Measurements from ENCODE around the gene DICER1. TPM values are rescaled to one million over a fixed set of nuclear protein-coding genes. Genes with fewer than 3 reads are reported as not detected.
A peak's percentile ranks its signal among the peaks of the same experiment; 100 is the strongest.

The DICER1 gene
- total RNA-seq, 4 donors from 2014 or later: 64.7 to 137 (median 87.6) TPM

GRCh38 chr14:95102680-95103044 lies 54.7 kb downstream of the DICER1 start:
- TF ChIP-seq CTCF (IDR thresholded peaks at IDR 0.05): no peak
- ATAC-seq (ENCODE audit: low FRiP score): no peak
- no peak for DNase-seq (ENCODE audit: low spot score)

- DNase-seq (ENCODE audit: low spot score) (no peak), ATAC-seq (ENCODE audit: low FRiP score) (no peak)
- no peak for TF ChIP-seq CTCF (IDR thresholded peaks at IDR 0.05)
These were observed 55.3 kb downstream of the DICER1 start for GRCh38 chr14:95101736-95102679.

- DNase-seq (ENCODE audit: low spot score) (no peak), ATAC-seq (ENCODE audit: low FRiP score) (no peak)
- TF ChIP-seq CTCF (IDR thresholded peaks at IDR 0.05): peak in 1 of 3 donors; percentile 36
These were observed 58.2 kb downstream of the DICER1 start for GRCh38 chr14:95098984-95099599.

GRCh38 chr14:95097385-95097784 lies 59.9 kb downstream of the DICER1 start:
- no peak for ATAC-seq (ENCODE audit: low FRiP score)
- DNase-seq (ENCODE audit: low spot score): no peak
- no peak for TF ChIP-seq CTCF (IDR thresholded peaks at IDR 0.05)

DNA sequence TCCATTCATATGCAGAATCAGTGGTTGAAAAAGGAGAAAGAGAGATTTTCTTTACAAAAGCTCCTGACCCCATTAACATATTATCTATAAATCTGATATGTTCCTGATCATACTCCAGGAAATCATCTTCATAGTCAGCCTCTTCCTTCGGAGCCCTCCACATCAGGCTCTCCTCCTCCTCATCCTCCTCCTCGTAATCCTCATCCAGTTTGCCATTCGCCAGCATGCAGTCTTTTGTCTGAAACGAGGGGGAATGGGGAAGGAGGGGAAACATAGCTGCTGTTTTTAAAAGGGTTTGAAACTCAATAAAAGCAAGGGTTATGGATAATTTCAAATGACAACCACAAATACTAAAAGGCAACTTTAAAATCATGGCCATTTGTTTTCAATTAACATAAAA lies 60.9 kb downstream of the DICER1 start:
- no peak for ATAC-seq (ENCODE audit: low FRiP score)

GRCh38 chr14:95095996-95096395 lies 61.3 kb downstream of the DICER1 start:
- no peak for ATAC-seq (ENCODE audit: low FRiP score)
- no peak for TF ChIP-seq CTCF (IDR thresholded peaks at IDR 0.05)
- no peak for DNase-seq (ENCODE audit: low spot score)

More for the DNA sequence above, 60.9 kb downstream of the DICER1 start:
- no peak for TF ChIP-seq CTCF (IDR thresholded peaks at IDR 0.05)
- no peak for DNase-seq (ENCODE audit: low spot score)

Measured in omental fat pad (tissue), 4 donors.